Kidney tubule cell (primary cell): Measurements from ENCODE around the gene FGF21.
A peak's percentile ranks its signal among the peaks of the same experiment; 100 is the strongest.

ENCODE experiments used
- DNase-seq: peaks from one replicate; pipeline ENCODE4 v3.0.0-alpha.2; 2018; ENCODE audit warnings: low spot score

Gene FGF21

DNA sequence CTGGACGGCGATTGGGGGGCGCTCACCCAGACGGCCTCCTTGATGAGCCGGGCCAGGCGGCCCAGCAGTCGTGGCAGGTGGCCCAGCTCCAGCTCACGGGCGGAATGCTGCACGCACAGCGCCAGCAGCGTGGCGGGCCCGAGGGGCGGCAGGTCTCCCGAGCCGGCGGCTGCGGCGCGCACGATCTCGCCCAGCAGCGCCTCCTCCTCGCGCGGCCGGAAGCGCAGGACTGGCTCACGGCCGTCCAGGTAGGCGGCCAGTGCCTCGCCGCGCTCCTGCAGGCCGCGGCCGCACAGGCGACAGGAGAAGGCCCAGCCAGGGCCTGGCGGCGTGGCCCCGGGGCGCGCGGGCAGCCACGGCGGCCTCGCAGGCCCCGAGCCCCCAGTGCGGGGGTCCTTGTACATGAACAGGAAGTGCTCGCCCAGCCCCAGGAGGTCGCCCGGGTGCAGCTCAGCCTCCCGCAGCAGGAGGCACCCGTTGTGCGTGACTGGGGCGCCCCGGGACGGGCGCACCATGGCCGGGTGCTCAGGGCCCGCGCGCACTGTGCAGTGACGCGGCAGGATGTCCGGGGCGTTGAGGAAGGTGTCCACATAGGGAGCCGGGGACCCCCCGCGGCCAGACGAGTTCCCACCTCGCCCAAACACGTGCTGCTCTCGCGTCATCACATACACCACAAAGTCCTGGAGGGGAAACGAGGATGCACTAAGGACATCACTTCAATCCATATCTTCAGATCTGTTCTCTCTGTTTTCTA, 26.2 kb upstream of the FGF21 start:
- DNase-seq: peak; percentile 15

DNA sequence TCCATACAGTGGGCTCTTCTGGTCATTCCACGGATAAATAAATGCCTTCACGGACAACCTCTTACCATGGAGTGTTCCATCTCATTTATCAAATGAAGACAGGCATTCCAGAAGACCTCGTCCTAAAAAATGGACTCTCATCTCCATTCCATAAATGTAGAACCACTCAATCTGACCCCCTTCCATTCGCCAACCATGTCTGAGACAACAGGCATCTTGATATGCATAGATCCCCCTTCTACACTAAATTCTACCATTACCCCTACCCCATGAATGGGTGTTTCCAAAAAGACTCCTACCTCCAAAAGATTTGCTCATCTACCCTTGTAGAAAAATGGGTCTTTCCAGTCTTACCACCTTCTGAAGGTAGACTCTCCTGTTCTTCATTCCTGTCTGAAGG, 23.9 kb upstream of the FGF21 start:
- no peak for DNase-seq

DNA sequence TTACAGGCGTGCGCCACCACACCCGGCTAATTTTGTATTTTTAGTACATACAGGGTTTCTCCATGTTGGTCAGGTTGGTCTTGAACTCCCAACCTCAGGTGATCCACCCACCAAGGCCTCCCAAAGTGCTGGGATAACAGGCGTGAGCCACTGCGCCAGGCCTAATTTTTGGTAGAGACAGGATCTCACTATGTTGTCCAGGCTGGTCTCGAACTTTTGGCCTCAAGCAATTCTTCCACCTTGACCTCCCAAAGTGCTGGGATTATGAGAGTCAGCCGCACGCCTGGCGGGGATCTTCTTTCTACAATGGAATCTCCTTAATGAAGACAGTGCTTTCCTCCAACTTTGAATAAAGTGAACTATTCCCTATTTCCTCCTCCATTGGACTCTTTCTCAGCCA, 20.7 kb upstream of the FGF21 start:
- DNase-seq: no peak

DNA sequence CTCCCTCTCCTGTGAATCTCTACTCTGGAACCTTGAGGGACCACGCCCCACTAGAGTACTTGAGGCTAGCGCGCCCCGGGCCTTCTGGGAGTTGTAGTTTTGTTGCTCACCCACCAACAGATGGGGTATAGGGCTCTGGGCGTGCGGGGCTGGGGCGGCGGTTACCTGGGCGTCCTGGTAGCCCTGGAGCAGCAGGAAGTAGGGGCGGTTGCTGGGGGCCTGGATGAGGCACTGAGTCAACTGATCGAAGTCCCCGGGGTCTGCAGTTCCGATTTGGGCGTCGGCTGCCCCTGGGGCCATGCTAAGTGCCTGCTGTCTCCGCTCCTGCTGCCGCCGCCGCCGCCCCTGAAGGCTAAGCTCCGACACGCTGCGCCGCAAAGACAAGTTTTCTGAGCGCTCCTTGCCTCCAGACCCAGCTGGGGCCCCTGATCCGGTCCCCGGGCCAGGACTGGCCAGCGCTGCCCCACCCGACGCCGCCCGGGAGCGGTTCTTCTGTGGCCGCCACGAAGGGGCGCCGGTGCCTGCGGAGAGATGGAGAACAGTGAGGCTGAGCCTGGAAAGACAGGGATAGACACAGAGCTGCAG, 20.2 kb upstream of the FGF21 start:
- DNase-seq: peak; percentile 22

DNA sequence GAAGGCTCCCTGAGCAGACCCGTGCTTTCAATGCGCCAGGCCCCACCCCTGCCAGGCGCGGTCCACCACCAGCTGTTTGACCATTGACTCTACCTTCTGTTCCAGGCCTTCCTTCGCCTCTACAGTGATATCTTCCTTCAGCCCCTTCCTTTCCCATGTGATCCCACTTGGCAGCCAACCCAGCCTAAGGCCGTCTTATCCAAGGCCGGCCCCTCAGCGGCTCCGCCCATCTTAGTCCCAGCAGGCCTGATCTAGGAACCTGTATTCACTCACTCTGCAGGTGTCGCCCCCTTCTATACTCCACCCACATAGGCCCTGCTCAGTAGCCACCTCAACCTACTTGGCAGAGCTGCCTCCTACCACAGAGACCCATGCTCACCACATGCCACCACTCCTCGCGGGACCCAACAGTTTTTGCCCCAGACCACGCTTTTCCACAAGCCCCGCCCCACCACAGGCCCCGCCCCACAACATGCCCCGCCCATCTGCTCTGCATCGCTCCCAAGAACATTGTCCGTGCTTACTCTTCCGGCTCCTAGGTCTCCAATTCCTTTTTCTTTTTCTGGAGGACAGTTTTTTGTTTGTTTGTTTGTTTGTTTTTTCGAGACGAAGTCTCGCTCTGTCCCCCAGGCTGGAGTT, 17.8 kb upstream of the FGF21 start:
- no peak for DNase-seq

DNA sequence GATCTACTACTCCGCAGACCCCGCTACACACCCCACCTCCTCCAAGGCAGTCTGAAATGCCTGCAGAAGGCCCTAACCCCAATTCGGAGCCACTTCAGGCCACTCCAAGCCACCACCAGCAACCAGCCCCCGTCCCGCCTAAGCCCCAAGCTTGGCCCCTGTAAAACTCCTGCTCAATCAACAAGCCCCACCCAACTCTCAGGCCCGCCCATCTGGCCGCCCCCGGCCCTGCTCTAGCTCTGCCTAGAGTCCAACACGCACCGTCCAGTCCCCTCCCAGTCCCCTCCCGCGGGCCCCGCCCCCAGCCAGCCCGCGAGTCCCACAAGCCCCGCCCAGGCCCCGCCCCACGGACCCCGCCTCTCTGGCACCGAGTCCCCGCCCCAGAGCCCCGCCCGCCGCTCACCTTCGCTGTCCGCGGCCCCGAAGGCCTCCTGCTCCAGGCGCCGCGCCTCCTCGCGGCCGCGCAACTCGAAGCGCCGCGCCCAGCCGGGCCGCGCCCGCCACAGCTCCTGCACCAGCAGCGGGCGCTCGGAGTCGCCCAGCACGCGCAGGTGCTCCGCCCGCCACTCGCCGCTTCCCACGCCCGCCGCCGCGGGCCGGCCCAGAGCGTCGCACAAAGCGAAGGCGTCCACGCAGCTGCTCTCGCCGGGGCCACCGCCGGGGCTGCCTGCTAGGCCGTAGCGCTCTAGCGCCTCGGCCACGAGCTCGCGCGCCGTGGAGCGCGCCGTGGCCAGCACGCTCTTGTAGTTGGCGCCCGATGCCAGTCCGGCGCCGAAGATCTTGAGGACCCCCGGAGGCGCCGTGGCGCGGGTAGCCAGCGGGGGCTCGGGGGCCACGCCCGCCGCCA, 16.5 kb upstream of the FGF21 start:
- peak; percentile 91 for DNase-seq

DNA sequence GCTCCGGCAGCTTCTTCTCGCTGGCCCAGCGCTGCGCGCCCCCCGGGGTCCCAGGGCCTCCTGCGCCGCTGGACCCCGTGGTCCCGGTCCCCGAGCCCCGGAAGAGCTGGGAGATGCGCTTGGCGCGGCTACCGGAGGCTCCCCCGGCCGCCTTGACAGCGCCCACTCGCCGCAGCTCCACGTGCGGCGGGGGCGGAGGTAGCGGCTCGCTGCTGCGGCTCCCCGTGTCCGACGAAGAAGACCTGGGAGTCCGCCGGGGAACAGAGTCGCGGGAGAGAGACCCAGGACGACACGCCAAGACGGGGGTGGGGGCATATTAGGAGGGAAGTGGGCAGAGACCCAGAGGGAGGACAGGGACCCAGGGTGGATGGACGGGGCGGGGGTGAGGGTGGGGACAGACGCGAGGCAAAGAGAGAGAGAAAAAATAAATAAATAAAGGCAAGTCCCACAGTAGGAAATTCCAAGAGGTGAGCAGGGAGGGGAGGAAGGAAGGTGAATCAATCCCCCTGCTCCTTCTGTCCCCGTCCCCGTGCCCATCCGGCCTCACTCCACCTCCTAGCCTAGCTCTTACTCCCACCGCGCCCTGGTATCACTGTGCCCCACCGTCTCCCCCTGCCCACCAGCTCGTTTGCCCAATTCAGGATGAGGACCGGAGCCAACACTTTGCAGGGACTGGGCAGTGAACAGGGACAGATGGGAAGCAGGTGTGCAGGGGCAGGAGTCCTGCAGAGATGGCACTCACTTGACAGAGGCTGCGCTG, 15.7 kb upstream of the FGF21 start:
- no peak for DNase-seq

DNA sequence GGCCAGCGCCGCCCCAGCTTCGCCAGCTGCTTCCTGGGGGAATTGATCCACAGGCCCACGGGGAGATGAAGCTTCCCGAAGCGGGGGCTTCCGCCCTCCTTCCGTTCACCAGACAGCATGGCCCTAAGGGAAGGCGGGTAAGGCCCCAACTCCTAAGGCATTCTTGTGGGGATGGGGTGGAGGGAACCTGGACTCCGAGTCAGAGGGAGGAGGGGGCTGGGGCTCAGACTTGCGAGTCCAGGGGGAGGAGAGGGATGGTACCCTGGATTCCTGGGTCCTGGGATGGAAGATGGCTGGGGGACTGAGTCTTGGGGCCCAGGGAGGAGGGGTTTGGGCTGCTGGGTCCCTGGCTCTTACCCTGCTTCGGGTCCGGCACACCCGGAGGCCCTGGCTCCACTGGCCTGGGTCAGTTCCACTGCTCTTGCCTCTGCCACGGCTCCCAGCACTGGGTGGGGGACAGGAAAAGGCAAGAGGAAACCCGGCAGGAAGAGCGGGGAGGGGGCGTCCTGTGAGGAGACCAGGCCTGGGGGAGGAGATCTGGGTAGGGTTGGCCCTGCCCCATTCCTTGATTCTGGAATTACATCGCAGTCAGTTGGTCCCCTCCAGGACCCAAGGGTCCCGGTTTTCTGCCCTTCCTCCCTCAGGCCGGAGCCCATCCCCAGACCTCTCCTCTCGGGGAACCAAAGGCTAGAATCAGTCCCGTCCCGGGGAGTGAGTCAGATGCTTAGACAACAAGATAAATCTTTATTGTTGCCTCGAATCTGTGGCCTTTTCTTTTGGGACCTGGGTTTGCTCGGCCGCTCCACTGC, 15.0 kb upstream of the FGF21 start, which contains the start of gene RASIP1:
Gene RASIP1, minus strand, starts transcription at position 447 of the 809 bp plus-strand sequence. Its CDS starts 328 bp downstream, at position 119.
- DNase-seq: no peak

DNA sequence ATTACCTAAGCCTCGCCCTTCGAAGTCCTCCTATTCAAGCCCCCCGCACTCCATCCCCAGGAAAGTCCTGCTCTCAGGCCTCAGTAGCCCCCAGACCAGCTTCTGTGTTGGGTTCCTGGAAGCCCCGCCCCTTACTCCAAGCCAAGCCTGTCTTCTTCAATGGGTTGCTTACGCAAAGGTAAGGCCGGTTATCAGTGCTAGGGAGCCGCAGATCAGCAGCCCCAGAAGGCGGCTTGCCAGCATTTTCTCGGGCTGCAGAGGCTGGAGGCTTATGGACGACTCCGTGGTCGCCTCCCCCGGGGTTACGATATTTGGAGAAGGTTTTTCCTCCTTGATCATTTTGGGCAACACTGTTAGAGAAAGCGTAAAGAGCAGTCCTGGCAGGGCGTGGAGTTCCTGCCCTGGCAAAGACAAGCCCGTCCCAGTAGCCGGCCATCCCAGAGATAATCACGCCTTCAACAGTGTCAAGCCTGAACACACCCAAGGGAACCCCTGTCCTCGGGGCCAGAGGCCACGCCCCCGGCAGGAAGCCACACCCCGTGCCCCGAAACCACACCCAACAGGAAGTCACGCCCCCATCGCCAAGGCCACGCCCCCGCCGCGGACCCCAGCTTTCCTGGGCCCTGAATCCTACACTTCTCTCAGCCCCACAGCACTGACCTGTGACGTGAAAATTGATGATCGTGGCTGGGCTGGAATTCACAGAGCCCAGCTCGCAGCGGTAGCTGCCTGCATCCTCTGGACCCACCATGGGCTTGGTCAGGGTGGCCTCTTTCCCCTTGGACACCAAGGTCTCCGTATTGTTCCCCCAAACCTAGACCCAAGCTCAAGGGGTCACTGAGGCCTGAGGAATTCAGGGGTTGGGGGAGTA, 14.0 kb upstream of the FGF21 start:
- DNase-seq: no peak

DNA sequence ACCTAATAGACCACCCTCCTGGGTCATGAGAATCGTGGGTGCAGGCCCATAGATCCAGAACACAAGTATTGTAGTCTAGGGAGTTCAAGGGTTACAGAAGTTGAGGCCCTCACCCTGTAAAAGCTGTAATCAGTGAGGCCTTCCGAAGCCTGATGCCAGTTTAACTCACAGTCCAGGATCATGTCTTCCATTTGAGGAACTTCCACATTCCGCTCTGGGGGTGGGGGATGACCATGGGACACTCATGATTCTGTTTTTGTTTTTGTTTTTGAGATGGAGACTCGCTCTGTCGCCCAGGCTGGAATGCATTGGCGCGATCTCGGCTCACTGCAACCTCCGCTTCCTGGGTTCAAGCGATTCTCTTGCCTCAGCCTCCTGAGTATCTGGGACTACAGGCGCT, 13.2 kb upstream of the FGF21 start:
- DNase-seq: no peak

DNA sequence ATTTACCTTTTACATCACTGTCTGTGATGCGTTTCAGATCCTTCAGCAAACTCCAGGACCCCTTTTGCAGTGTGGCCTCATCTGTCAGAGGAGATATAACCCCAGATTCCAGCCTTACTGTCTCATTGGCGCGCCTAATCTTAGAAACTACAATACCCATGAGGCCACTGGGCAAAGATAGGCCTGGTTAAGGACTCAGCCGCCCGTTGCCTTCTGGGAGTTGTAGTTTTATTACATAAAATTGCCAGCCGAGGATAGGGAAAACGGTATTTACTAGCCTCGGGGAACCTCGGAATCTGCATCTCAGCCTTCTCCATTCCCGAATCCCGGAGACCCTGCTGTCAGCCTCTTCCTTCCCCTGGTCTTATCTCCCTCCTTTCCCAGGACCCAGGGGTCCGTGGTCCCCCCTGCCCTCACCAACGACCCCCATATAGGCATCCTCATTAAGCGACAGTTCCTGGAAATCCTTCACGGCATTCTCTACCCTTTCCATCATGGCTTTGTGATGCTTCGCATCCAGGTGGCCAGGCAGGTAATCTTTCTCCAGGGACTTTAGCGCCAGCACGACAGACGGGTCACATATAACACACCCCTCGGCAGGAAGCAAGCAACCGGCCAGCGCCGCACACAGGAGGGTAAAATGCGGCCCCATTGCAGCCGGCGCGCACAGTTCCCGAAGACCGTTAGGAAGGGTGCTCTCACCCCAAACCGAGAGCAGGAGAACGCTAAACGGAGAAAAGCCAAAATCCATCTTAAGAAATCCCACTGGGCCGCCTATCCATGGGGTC, 9.9 kb upstream of the FGF21 start:
- peak; percentile 66 for DNase-seq

DNA sequence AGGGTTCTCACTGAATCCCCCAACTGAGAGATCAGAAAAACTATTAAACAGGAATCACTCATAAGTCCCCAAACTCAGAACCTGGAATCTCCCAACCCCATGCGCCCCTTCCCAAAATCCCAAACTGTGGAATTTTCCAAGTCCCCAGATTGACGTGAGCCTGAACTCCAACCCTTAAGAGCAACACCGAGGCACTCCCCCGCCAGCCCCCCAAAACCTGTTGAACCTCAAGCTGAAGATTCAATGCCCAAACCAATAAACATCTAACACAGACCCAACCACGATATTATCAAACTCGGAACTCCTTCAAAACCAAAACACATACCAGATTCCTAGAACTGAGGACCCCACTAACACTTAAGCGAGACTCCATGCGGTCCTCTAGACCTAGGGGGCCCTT, 9.2 kb upstream of the FGF21 start:
- DNase-seq: no peak

DNA sequence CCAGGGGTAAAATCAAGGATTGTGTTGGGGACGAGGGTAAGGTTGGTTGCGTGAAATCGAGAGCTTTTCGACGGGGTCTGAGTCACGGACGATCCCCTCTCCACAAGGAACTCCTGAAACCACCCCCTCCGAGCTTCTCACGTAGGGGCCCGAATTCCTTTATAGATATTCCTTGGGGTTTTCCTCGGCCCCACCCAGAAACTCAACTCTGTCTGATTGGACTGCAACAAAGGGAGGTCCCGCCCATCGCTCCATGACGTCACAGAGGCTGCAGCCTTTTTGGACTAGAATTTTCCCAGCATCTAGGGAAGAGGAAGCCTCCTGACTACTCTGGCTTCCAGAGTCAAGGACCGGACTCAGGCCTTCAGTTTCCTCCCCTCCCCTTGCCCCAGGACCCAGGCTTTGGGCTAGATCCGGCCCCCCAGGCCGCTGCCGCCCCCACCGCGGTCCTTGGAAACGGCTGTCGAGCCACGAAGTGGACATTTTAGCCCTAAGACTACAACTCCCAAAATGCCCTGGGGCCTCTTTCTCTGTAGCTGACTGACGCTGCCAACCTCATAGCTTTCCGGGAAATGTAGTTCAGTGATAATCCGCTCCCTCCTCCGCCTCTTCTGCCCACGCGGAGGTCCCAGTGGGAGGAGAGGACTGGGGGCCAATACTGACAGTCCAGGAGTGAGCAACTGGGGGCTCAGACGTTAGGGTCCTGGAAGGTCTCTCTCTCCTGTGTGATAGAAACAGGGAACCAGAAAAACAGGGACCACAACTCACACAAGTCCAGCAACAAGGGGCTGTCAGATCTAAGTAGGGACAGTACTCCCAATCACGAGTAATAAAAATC, 8.4 kb upstream of the FGF21 start, which contains the start of gene IZUMO1:
Gene IZUMO1, minus strand, starts transcription at position 172 of the 838 bp plus-strand sequence. CDS start 1,050 bp downstream, outside the sequence.
- DNase-seq: peak; percentile 89

DNA sequence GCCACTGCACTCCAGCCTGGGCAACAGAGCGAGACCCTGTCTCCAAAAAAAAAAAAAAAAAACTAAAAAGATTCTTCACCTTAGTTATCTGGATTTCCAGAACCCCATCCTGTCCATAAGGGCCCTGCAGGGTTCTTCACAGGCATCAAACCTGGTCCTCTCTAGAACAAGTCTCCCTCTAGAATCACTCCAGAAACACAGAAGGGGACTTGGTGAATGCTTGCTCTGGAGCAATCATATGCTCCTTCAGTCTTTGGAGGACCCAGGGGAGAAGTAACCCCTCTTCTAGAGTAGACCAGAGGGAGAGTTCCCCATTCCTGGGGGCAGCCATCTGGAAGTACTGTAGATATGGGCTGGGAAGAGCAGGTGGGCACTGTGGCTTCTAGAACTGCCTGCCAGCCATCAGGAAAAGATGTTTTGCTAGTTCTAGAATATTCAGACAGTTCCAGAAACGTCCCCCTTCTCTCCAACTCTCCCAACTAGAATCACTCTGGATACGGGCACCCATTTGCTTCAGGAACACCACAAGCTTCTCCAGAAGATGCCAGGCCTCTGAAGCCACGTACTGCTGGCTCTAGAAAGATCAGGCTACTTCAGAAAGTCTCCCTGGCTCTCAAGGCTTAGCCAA, 5.6 kb upstream of the FGF21 start:
- DNase-seq: no peak

DNA sequence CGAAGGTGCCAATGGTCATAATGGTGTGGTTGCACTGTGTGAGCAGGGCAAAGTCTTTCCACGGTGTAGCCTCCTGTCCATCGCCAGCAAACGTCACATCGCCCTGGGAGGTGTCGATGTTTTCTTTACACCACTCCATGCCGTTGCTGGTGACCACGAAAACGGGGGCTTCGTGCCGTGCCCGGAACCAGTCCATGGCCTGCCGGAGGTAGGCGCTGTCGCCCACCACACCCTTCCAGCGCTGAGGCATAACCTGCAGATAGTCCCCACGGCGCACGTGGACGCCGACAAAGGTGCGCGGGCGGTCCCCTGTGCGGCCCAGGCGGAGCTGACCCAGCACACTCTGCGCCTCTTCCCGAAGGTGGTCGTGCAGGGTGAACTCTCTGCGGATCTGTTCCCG, 5.0 kb upstream of the FGF21 start:
- DNase-seq: no peak

DNA sequence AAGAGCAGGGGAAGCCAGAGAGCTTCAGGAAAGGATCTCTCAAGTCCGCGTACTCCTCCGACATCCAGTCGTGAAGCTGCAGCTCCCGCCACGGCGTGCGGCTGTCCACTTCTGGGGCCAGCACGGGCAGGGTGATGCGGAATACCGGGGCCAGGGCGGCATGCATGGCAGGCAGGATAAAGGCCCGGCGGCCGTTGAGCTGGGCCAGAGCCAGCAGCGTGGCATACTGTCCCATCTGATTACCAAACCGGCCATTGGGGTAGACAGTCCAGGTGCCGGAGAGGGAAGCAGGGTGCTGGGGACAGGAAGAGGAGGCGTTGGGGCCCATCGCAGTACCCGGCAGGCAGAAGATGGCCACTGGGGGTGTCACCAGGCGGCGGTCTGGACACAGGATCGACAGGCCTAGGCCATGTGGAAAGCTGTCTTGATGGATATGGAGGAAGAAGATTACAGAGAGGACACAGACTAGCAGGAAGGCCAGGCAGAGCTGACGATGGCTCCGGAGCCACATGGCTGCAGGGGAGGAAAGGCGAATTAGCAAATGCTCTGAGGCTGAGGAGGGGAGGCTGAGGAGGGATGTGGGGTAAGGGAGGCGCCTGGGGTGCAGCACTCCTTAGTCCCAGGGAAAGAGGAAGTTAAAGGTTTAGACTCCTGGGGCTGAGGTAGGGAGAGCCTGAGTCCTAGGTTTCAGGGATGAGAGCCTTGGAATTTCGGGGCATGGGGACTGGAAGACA, 4.4 kb upstream of the FGF21 start:
- no peak for DNase-seq
